C1 segment of cervical spinal cord (tissue), 14 donors: ENCODE data around the gene GALR3.
"Not testable (repeated sequence)": the region's sequence is repeated elsewhere in the genome, so short reads cannot be mapped to it uniquely, and the experiment has no call there.

ENCODE experiments used
- DNase-seq, 14 donors: peaks; one replicate each; lab custom pipeline; 2025; lab: John Stamatoyannopoulos, UW

Gene GALR3

GRCh38 chr22:37823134-37823985 is at the start of gene GALR3:
TSS of gene GALR3 (plus strand) at chr22:37823382. CDS start at chr22:37823407, 25 bp downstream.
- DNase-seq = peak in 1 of 14 donors; percentile 69

DNA sequence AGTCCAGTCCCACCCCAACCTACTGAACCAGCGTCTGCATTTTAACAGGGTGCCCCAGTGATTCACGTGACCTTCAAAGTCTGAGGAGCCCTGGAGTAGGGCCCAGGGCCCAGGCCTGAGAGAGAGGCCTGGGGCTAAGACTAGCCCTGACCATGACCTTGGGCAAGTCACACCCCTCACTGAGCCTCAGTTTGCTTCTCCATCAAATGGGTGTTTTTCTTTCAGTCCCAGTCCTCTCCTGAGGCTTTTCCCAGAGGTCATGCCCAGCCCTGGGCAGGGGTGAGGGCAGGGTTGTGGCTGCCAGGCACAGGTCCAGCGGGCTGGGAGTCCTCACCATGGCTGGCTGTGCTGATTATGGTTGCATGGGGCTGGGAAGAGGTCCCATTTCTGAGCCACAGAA is 48.5 kb upstream of the GALR3 start:
- no peak for DNase-seq

GRCh38 chr22:37775785-37776638 is 47.2 kb upstream of the GALR3 start:
- no peak for DNase-seq

DNA sequence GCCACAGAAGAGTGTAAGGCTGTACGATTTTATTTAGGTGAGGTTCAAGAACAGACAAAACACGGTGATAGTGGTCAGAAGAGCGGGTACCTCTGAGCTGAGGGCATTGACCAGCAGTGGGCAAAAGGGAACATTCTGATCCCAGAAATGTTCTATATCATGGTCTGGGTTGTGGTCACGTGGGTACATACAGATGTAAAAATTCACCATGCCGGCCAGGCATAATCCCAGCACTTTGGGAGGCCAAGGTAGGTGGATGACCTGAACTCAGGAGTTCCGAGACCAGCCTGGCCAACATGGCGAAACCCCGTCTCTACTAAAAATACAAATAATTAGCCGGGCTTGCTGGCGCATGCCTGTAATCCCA is 46.6 kb upstream of the GALR3 start:
- no peak for DNase-seq

DNA sequence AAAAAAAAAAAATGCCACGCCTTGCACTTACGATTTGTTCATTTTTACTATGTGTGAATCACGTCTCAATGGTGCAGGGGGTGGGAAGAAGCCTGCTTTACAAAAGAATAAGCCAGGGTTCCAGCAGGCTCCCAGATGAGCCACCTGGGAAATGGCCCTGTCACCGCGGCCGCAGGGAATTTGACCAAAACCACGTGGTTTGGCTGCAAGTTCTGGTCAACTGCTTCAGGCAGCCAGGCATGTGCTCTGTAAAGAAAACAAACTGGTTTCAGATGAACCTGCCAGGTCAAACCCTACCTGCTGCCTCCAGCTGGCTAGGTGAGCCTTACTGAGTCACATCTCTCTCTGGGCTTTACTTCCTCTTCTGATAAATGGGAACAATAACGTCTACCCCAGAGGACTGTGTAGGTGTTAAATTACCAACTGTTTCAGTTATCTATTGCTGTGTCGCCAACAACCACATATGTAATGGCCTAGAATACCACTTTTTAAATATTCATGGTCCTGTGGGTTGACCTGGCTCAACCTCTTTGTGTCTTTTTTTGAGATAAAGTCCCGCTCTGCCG is 46.0 kb upstream of the GALR3 start:
- DNase-seq = no peak

- DNase-seq = no peak
These were observed 44.7 kb upstream of the GALR3 start for GRCh38 chr22:37778370-37779009.

- DNase-seq = no peak
These were observed 41.6 kb upstream of the GALR3 start for GRCh38 chr22:37781434-37782059.

- no peak for DNase-seq
These were observed 40.6 kb upstream of the GALR3 start for GRCh38 chr22:37782340-37783168.

DNA sequence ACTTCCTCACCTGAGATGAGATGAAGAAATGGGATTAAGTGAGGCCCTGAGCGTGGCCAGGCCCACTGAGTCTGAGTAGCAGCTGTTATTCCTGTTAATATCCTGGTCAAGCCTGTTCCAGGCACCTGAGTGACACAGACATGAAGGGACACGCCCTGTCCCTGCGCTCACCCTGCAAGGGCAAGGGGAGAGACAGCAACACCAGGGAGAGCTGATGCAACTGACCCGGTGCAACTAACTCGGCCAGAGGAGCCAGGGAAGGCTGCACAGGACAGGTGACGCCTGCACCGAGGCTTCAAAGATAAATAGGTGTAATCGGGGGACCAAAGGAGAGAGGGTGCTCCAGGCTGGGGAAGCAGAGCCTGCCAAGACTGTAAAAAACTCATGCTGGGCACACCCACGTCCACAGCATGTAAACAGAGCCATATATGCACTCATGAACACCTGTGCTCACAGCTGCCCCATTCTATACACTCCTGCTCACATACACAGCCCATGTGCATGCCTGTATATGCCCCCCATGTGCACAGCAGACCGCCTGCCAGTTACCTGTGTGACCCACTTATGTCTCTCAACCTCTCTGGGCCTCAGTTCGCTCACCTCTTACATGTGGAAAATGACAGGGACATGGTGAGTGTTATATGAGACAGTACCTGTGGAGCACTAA is 38.2 kb upstream of the GALR3 start:
- DNase-seq = no peak

- no peak for DNase-seq
These were observed 32.9 kb upstream of the GALR3 start for GRCh38 chr22:37790234-37790633.

GRCh38 chr22:37792494-37792893 is 30.7 kb upstream of the GALR3 start:
- no peak for DNase-seq

- DNase-seq = no peak
These were observed 28.8 kb upstream of the GALR3 start for GRCh38 chr22:37794376-37794775.

DNA sequence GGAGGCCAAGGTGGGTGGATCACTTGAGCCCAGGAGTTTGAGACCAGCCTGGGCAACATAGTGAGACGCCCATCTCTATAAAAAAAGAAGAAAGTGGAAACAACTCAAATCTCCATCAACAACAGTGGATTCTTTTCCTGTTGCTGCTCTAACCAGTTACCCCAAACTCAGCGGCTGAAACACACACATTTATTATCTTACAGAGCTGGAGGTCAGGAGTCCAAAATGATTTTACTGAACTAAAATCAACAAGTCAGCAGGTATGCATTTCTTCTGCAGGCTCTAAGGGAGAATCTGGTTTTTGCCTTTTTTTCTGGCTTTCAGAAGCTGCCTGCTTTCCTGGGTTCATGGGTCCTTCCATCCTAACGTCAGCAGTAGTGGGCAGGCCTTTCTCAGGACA is 27.1 kb upstream of the GALR3 start:
- no peak for DNase-seq

- DNase-seq = not testable (repeated sequence)
These were observed 25.9 kb upstream of the GALR3 start for GRCh38 chr22:37797259-37797658.

- DNase-seq = no peak
These were observed 25.2 kb upstream of the GALR3 start for GRCh38 chr22:37797874-37798500.

- not testable (repeated sequence) for DNase-seq
These were observed 23.2 kb upstream of the GALR3 start for GRCh38 chr22:37799979-37800378.

- no peak for DNase-seq
These were observed 21.3 kb upstream of the GALR3 start for GRCh38 chr22:37801946-37802309.

- DNase-seq = peak in 10 of 14 donors; percentile 26 to 78 (median 43)
These were observed 20.6 kb upstream of the GALR3 start for GRCh38 chr22:37802310-37803194.
